ENCODE measurements around the gene TNIK.

Gene TNIK

DNA sequence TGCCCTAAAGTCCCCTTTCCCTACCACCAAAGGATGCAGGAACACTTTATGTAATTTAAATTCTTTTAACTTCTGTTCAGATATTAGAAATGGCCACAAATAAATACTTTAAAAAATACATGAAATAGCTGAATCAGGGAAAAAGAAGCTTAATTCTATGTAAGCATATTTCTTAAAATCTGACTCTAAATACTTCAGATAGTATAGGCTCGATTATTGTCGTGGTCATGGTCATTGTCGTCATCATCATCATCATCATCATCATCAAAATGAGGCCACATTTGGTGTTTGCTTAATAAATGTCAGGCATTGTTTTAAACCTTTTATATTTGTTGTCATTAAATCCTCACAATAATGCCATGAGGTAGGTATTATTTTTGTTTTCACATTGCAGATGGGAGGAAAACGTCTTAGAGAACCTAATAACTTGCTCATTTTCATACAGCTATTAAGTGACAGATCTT lies 448.3 kb downstream of the TNIK start:
- Histone ChIP-seq H3K79me2 (ENCODE audit: low read length) (no peaks in the 10 kb centered on the region), H3K4me1 (ENCODE audit: low read length) (no peaks in the 10 kb centered on the region), H3K4me3 (ENCODE audit: low read length) (no peak overlapping the region), H3K27me3 (ENCODE audit: low read depth, low read length) (peaks cover 4% of the 10 kb centered on the region; the same call in 1 of the 2 replicates), H3K9ac (ENCODE audit: low read length) (no peak overlapping the region), H2AFZ (ENCODE audit: low read depth, low read length) (no peak overlapping the region), H3K27ac (ENCODE audit: low read length) (no peak overlapping the region), H3K9me3 (ENCODE audit: insufficient read depth, low read length) (no peaks in the 10 kb centered on the region), H4K20me1 (ENCODE audit: insufficient read depth, low read length) (no peaks in the 10 kb centered on the region), H3K36me3 (replicated peaks; ENCODE audit: low read depth, low read length) (no peaks in the 10 kb centered on the region), H3K4me2 (ENCODE audit: low read length) (no peak overlapping the region)
- no peak for TF ChIP-seq EZH2phosphoT487 (IDR thresholded peaks at IDR 0.05; ENCODE audit: low read depth)
- TF ChIP-seq CTCF (IDR thresholded peaks at IDR 0.05; ENCODE audit: low read depth, low read length), result no peak
